K562 (cell line): Measurements from ENCODE around the gene SRSF6. TPM values are rescaled to one million over a fixed set of nuclear protein-coding genes. Genes with fewer than 3 reads are reported as not detected.

ENCODE experiments used
- BRCA1 ChIP-seq, 2 experiments: fragments of 450-650 bp in 1 of 2; sonication (generic) in 1 of 2; formaldehyde crosslinking in 1 of 2; IDR thresholded peaks; 2 replicates each; pipeline versions ENCODE4 v1.5.0 to v1.6.1; 2017 to 2020; ENCODE audit warnings: mild to moderate bottlenecking in 1 of 2, missing genetic modification reagents in 1 of 2
- HIVEP1 ChIP-seq: fragments of 250-450 bp; sonication (Bioruptor Pico); IDR thresholded peaks from 2 replicates; pipeline ENCODE4 v1.4.0; 2020; ENCODE audit warnings: mild to moderate bottlenecking
- HSF4 ChIP-seq: fragments of 250-450 bp; sonication (Bioruptor Pico); IDR thresholded peaks from 2 replicates; pipeline ENCODE4 v2.1.2; 2022; ENCODE audit warnings: mild to moderate bottlenecking, moderate library complexity, borderline replicate concordance
- MTA3 ChIP-seq: fragments of 450-650 bp; formaldehyde crosslinking; IDR thresholded peaks from 2 replicates; pipeline ENCODE4 v1.6.1; 2017; ENCODE audit warnings: mild to moderate bottlenecking, borderline replicate concordance
- NBN ChIP-seq: fragments of 450-650 bp; IDR thresholded peaks from 2 replicates; pipeline ENCODE4 v1.6.1; 2016; ENCODE audit warnings: low read depth, mild to moderate bottlenecking
- NCOR1 ChIP-seq: fragments of 450-650 bp; IDR thresholded peaks from 2 replicates; pipeline ENCODE4 v1.6.1; 2016; ENCODE audit warnings: mild to moderate bottlenecking, moderate library complexity
- RUNX1 ChIP-seq: sonication (generic); IDR thresholded peaks from 2 replicates; pipeline ENCODE4 v1.6.1; 2016; ENCODE audit warnings: antibody characterized with exemption, low read depth
- SIRT6 ChIP-seq: IDR thresholded peaks from one replicate; pipeline ENCODE4 v1.6.1; 2012; ENCODE audit warnings: low read depth, mild to moderate bottlenecking, control low read depth, inconsistent platforms, low read length, moderate library complexity
- TFAP4 ChIP-seq: sonication (generic); formaldehyde crosslinking; IDR thresholded peaks from 2 replicates; pipeline ENCODE4 v1.8.0; 2022; ENCODE audit warnings: missing genetic modification reagents, mild to moderate bottlenecking, moderate library complexity, borderline replicate concordance
- ZBTB34 ChIP-seq: fragments of 250-450 bp; sonication (Bioruptor Pico); IDR thresholded peaks from 2 replicates; pipeline ENCODE4 v1.8.0; 2021; ENCODE audit warnings: mild to moderate bottlenecking, moderate library complexity
- ZNF121 ChIP-seq: sonication (generic); formaldehyde crosslinking; conservative IDR thresholded peaks from 2 replicates; pipeline ENCODE4 v1.8.0; 2022; ENCODE audit warnings: missing genetic modification reagents
- ZNF263 ChIP-seq: sonication (generic); formaldehyde crosslinking; IDR thresholded peaks from 2 replicates; pipeline ENCODE4 v1.8.0; 2022; ENCODE audit warnings: mild to moderate bottlenecking, missing genetic modification reagents, borderline replicate concordance
- polyA plus RNA-seq, 8 experiments: library from polyadenylated mRNA; depleted of rRNA in 4 of 8; stranded (reverse) in 5 of 8; unstranded in 3 of 8; fragments of >200 nt; fragmentation: Nextera tagmentation in 2 of 8; fragmentation: Illumina TruSeq in 1 of 8; extraction: Ambion mirVana in 2 of 8; extraction: Trizol in 1 of 8; gene quantifications; 2 replicates each; pipeline versions ENCODE4 v1.2.1 to v1.2.3, GENCODE V29; 2011 to 2014; ENCODE audit warnings: inconsistent platforms in 1 of 8, missing spikeins in 1 of 8
- total RNA-seq, 7 experiments: library from RNA; depleted of rRNA in 6 of 7; stranded (reverse); fragments of >200 nt in 6 of 7; fragmentation: Illumina TruSeq in 2 of 7; extraction: Trizol in 2 of 7; gene quantifications; 2 replicates each; pipeline versions ENCODE4 v1.2.1 to v1.2.3, GENCODE V29; 2011 to 2021; ENCODE audit warnings: low replicate concordance in 1 of 7
- TF ChIP-seq, protein P1 (sequence below), 3 experiments: IDR thresholded peaks in 2 of 3; conservative IDR thresholded peaks in 1 of 3; 2 replicates each; pipeline ENCODE4 v1.5.1; 2011 to 2012; ENCODE audit warnings: low read length in 3 of 3, mild to moderate bottlenecking in 3 of 3, control low read depth in 2 of 3, improper control_type of control experiment in 1 of 3, inconsistent platforms in 1 of 3, low read depth in 1 of 3, mixed read lengths in 1 of 3, moderate library complexity in 1 of 3; ENCODE audit not compliant: insufficient read depth in 2 of 3
- TF ChIP-seq, protein P2 (sequence below): fragments of 250-450 bp; sonication (Bioruptor Pico); IDR thresholded peaks from 2 replicates; pipeline ENCODE4 v1.4.0; 2020; ENCODE audit warnings: mild to moderate bottlenecking, moderate library complexity
- TF ChIP-seq, protein P3 (sequence below): sonication (generic); formaldehyde crosslinking; IDR thresholded peaks from 2 replicates; pipeline ENCODE4 v1.8.0; 2022; ENCODE audit warnings: mild to moderate bottlenecking, missing genetic modification reagents
- TF ChIP-seq, protein P4 (sequence below): sonication (generic); formaldehyde crosslinking; IDR thresholded peaks from 2 replicates; pipeline ENCODE4 v1.8.1; 2022; ENCODE audit warnings: missing genetic modification reagents
- TF ChIP-seq, protein P5 (sequence below): fragments of 450-650 bp; IDR thresholded peaks from 2 replicates; pipeline ENCODE4 v1.6.1; 2017; ENCODE audit warnings: mild to moderate bottlenecking, moderate library complexity

Gene SRSF6
- total and polyA plus RNA-seq, 9 of the 15 experiments (the other 6 are each of a cell fraction or from before 2014, with no cell fraction given), result 52.4 to 165 (median 117) TPM

DNA sequence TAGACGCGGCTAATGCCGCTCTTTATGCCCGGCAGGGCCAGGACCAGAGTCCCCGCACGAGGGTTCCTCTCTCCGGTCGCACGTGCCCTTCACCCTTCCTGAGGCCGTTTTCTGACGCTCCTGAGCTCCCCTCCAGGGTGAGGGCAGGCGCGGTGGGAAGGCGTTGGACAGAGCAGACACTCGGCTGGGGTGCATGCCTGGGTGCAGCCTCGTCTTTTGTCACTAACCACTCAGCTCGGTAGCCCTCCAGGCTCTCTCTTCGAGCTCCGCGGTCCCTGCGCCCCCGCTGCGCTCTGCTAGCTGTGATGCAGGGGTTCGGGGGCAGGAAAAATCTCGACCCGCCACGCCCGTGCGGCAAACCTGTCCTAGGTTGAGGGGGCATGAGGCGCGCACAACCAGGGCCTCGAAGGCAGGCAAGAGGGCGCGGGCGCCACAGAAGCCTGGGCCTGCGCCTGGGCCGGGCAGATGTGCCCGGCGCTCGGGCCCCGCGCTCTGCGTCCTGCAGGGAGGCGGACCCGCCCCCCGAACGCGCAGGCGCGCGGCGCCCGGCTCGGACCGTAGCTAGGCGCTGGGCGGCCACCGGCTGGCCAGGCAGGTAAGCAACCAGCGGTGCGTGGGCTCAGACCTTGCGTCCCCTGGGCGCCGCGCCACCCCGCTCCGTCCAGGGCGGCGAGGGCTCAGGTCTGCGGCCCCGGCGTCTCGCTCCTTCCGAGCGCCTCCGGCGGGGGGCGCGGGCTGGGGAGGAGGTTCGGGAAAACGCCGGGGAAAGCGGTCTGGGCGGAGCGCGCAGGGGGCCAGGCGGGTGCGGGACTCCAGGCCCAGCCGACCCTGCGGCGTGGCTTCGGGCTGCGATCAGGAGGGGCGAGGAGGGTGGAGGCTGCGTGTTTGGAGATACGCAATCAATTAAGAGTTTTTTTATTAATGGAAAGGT, 49.7 kb downstream of the SRSF6 start, which contains the start of gene L3MBTL1 (continued):
- TF ChIP-seq RUNX1 (no peak), TFAP4 (CRISPR knock-in tag) (no peak), NCOR1 (no peak), NBN (no peak), SIRT6 (no peak), BRCA1 (IDR thresholded peaks at IDR 0.05) (no peak), BRCA1 (CRISPR knock-in tag; IDR thresholded peaks at IDR 0.05) (no peak), MTA3 (peak; percentile 65), ZBTB34 (CRISPR knock-in tag) (no peak), HSF4 (CRISPR knock-in tag) (no peak), ZNF121 (CRISPR knock-in tag) (no peak), HIVEP1 (CRISPR knock-in tag) (no peak), ZNF263 (CRISPR knock-in tag) (no peak)
- TF ChIP-seq, protein P1, sequence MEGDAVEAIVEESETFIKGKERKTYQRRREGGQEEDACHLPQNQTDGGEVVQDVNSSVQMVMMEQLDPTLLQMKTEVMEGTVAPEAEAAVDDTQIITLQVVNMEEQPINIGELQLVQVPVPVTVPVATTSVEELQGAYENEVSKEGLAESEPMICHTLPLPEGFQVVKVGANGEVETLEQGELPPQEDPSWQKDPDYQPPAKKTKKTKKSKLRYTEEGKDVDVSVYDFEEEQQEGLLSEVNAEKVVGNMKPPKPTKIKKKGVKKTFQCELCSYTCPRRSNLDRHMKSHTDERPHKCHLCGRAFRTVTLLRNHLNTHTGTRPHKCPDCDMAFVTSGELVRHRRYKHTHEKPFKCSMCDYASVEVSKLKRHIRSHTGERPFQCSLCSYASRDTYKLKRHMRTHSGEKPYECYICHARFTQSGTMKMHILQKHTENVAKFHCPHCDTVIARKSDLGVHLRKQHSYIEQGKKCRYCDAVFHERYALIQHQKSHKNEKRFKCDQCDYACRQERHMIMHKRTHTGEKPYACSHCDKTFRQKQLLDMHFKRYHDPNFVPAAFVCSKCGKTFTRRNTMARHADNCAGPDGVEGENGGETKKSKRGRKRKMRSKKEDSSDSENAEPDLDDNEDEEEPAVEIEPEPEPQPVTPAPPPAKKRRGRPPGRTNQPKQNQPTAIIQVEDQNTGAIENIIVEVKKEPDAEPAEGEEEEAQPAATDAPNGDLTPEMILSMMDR (IDR thresholded peaks at IDR 0.05 in 2 of 3, conservative IDR thresholded peaks at IDR 0.05 in 1 of 3; ENCODE audit: insufficient read depth in 2 of 3, low read depth in 1 of 3, low read length in 3 of 3), result peak in 2 of 3 experiments; percentile 12 to 14; a peak in 1 of 6 replicates
- TF ChIP-seq, protein P2, sequence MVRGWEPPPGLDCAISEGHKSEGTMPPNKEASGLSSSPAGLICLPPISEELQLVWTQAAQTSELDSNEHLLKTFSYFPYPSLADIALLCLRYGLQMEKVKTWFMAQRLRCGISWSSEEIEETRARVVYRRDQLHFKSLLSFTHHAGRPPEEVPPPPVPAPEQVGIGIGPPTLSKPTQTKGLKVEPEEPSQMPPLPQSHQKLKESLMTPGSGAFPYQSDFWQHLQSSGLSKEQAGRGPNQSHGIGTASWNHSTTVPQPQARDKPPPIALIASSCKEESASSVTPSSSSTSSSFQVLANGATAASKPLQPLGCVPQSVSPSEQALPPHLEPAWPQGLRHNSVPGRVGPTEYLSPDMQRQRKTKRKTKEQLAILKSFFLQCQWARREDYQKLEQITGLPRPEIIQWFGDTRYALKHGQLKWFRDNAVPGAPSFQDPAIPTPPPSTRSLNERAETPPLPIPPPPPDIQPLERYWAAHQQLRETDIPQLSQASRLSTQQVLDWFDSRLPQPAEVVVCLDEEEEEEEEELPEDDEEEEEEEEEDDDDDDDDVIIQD (CRISPR knock-in tag), result no peak
- TF ChIP-seq, protein P3, sequence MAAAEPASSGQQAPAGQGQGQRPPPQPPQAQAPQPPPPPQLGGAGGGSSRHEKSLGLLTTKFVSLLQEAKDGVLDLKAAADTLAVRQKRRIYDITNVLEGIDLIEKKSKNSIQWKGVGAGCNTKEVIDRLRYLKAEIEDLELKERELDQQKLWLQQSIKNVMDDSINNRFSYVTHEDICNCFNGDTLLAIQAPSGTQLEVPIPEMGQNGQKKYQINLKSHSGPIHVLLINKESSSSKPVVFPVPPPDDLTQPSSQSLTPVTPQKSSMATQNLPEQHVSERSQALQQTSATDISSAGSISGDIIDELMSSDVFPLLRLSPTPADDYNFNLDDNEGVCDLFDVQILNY (CRISPR knock-in tag), result no peak
- TF ChIP-seq, protein P4, sequence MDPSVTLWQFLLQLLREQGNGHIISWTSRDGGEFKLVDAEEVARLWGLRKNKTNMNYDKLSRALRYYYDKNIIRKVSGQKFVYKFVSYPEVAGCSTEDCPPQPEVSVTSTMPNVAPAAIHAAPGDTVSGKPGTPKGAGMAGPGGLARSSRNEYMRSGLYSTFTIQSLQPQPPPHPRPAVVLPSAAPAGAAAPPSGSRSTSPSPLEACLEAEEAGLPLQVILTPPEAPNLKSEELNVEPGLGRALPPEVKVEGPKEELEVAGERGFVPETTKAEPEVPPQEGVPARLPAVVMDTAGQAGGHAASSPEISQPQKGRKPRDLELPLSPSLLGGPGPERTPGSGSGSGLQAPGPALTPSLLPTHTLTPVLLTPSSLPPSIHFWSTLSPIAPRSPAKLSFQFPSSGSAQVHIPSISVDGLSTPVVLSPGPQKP, result no peak
- TF ChIP-seq, protein P5, sequence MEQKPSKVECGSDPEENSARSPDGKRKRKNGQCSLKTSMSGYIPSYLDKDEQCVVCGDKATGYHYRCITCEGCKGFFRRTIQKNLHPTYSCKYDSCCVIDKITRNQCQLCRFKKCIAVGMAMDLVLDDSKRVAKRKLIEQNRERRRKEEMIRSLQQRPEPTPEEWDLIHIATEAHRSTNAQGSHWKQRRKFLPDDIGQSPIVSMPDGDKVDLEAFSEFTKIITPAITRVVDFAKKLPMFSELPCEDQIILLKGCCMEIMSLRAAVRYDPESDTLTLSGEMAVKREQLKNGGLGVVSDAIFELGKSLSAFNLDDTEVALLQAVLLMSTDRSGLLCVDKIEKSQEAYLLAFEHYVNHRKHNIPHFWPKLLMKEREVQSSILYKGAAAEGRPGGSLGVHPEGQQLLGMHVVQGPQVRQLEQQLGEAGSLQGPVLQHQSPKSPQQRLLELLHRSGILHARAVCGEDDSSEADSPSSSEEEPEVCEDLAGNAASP, result no peak
